Activated naive CD4-positive, alpha-beta T cell treated with anti-CD3 and anti-CD28 coated beads for 36 hours (primary cell): ENCODE measurements around the gene INO80B. TPM values are rescaled to one million over a fixed set of nuclear protein-coding genes. Genes with fewer than 3 reads are reported as not detected.

ENCODE experiments used
- CTCF ChIA-PET: fragments of 350-600 bp; sonication (Branson Sonifier 250); formaldehyde crosslinking; loops from one replicate; lab custom pipeline; 2021; ENCODE audit warnings: antibody characterized with exemption; lab: Charles Lee
- DNase-seq: peaks from one replicate; pipeline ENCODE4 v3.0.0-alpha.2; 2020
- H3K27ac Mint-ChIP-seq: one replicate; pipeline ENCODE4 v1.8.0; 2021; ENCODE audit warnings: mild to moderate bottlenecking, mixed read lengths
- H3K27me3 Mint-ChIP-seq: one replicate; pipeline ENCODE4 v1.8.0; 2021; ENCODE audit warnings: low read depth, mixed read lengths
- H3K36me3 Mint-ChIP-seq: one replicate; pipeline ENCODE4 v1.8.0; 2021; ENCODE audit warnings: low read depth, mixed read lengths
- H3K4me1 Mint-ChIP-seq: one replicate; pipeline ENCODE4 v1.8.0; 2021; ENCODE audit warnings: low read depth, mixed read lengths
- H3K4me3 Mint-ChIP-seq: one replicate; pipeline ENCODE4 v1.8.0; 2021; ENCODE audit warnings: mild to moderate bottlenecking, moderate library complexity, mixed read lengths
- H3K9me3 Mint-ChIP-seq: one replicate; pipeline ENCODE4 v1.8.0; 2021; ENCODE audit warnings: mixed read lengths
- intact Hi-C: fragments of 100-400 bp; cut with micrococcal nuclease; formaldehyde crosslinking; loops from one replicate; pipeline ENCODE4 v1.15.1; 2023
- total RNA-seq, 2 experiments: library from RNA; stranded (reverse); gene quantifications; one replicate each; pipeline ENCODE4 v1.2.3, GENCODE V29; 2021

Gene INO80B
- 10 to 100 TPM; 26.5 to 28.3 TPM for total RNA-seq

- Mint-ChIP-seq H3K27ac (peak within 1 kb of the TSS; percentile 99), H3K9me3 (no peaks in the 10 kb centered on the region), H3K27me3 (no peaks in the 10 kb centered on the region), H3K4me3 (peak within 1 kb of the TSS; percentile 92), H3K4me1 (peaks cover 43% of the 10 kb centered on the region), H3K36me3 (peaks cover 8% of the 10 kb centered on the region)
- intact Hi-C loops, result loop anchor here (1.0 to 10.0 kb wide), 15 partner anchors 10 to 1340 kb away; partner anchors contain the start of genes ALMS1, AUP1, C2orf81 and CCT7
- DNase-seq, result peak; percentile 99
- CTCF ChIA-PET, result interaction anchor here (0.6 to 2.7 kb wide), 10 partner anchors 11 to 205 kb away, joined by 3 to 10 read pairs (median 4); partner anchors contain the start of genes CCDC142 and TTC31
Measured at GRCh38 chr2:74454654-74455511, at the start of gene INO80B. Gene INO80B (plus strand): TSS chr2:74455087. CDS start chr2:74455117, 30 bp downstream.

- Mint-ChIP-seq H3K4me3 (no peak overlapping the region), H3K4me1 (no peaks in the 10 kb centered on the region), H3K36me3 (no peaks in the 10 kb centered on the region), H3K27me3 (no peaks in the 10 kb centered on the region), H3K9me3 (no peaks in the 10 kb centered on the region), H3K27ac (no peak overlapping the region)
- no peak for DNase-seq
- intact Hi-C loops, result no loop called here
- CTCF ChIA-PET, result no interaction called here
Measured at GRCh38 chr2:74406035-74406434, 48.9 kb upstream of the INO80B start.

- intact Hi-C loops, result no loop called here
- no peaks in the 10 kb centered on the region for H3K4me1 Mint-ChIP-seq
- H3K27ac Mint-ChIP-seq, result no peak overlapping the region
- H3K27me3 Mint-ChIP-seq, result no peaks in the 10 kb centered on the region
- no peak overlapping the region for H3K4me3 Mint-ChIP-seq
- DNase-seq, result no peak
- H3K9me3 Mint-ChIP-seq, result no peaks in the 10 kb centered on the region
- no peaks in the 10 kb centered on the region for H3K36me3 Mint-ChIP-seq
- CTCF ChIA-PET, result interaction anchor here (1.2 kb wide), 1 partner anchor 18 kb away, joined by 3 read pairs; no protein-coding TSS in a partner anchor
Measured at GRCh38 chr2:74407682-74408081, 47.2 kb upstream of the INO80B start.

GRCh38 chr2:74413001-74413698, 41.7 kb upstream of the INO80B start:
- intact Hi-C loops, result no loop called here
- DNase-seq, result no peak
- Mint-ChIP-seq H3K27ac (no peak overlapping the region), H3K36me3 (no peaks in the 10 kb centered on the region), H3K9me3 (no peaks in the 10 kb centered on the region), H3K4me1 (peaks cover 10% of the 10 kb centered on the region), H3K27me3 (no peaks in the 10 kb centered on the region), H3K4me3 (no peak overlapping the region)
- CTCF ChIA-PET, result interaction anchor here (1.3 to 2.7 kb wide), 2 partner anchors 9 to 22 kb away, joined by 3 to 12 read pairs; no protein-coding TSS in a partner anchor

GRCh38 chr2:74414441-74414840, 40.4 kb upstream of the INO80B start:
- peak overlapping the region; percentile 72 for H3K4me3 Mint-ChIP-seq
- intact Hi-C loops, result no loop called here

GRCh38 chr2:74414881-74415761, 39.8 kb upstream of the INO80B start:
- CTCF ChIA-PET, result interaction anchor here (0.6 to 2.7 kb wide), 4 partner anchors 15 to 267 kb away, joined by 3 to 12 read pairs (median 3); no protein-coding TSS in a partner anchor

More at GRCh38 chr2:74414441-74414840, 40.4 kb upstream of the INO80B start:
- Mint-ChIP-seq H3K27me3 (no peaks in the 10 kb centered on the region), H3K27ac (no peak overlapping the region), H3K4me1 (peaks cover 10% of the 10 kb centered on the region), H3K36me3 (no peaks in the 10 kb centered on the region), H3K9me3 (no peaks in the 10 kb centered on the region)
- no peak for DNase-seq
- CTCF ChIA-PET, result interaction anchor here (0.6 to 2.7 kb wide), 2 partner anchors 23 to 266 kb away, joined by 3 to 12 read pairs; no protein-coding TSS in a partner anchor

GRCh38 chr2:74415762-74416395, 39.0 kb upstream of the INO80B start:
- no peaks in the 10 kb centered on the region for H3K9me3 Mint-ChIP-seq
- no peaks in the 10 kb centered on the region for H3K36me3 Mint-ChIP-seq
- no peak for DNase-seq
- H3K27ac Mint-ChIP-seq, result peak overlapping the region; percentile 37
- intact Hi-C loops, result no loop called here
- peaks cover 18% of the 10 kb centered on the region for H3K4me1 Mint-ChIP-seq
- H3K4me3 Mint-ChIP-seq, result peak overlapping the region; percentile 72
- CTCF ChIA-PET, result interaction anchor here (0.8 to 1.2 kb wide), 2 partner anchors 16 to 20 kb away, joined by 3 read pairs; no protein-coding TSS in a partner anchor
- H3K27me3 Mint-ChIP-seq, result no peaks in the 10 kb centered on the region

More at GRCh38 chr2:74414881-74415761, 39.8 kb upstream of the INO80B start:
- DNase-seq, result peak; percentile 38
- Mint-ChIP-seq H3K27ac (no peak overlapping the region), H3K4me3 (peak overlapping the region; percentile 72), H3K36me3 (no peaks in the 10 kb centered on the region), H3K9me3 (no peaks in the 10 kb centered on the region), H3K4me1 (peaks cover 14% of the 10 kb centered on the region), H3K27me3 (no peaks in the 10 kb centered on the region)
- intact Hi-C loops, result no loop called here

- H3K27ac Mint-ChIP-seq, result no peak overlapping the region
- CTCF ChIA-PET, result no interaction called here
- peaks cover 23% of the 10 kb centered on the region for H3K4me1 Mint-ChIP-seq
- intact Hi-C loops, result no loop called here
- no peak overlapping the region for H3K4me3 Mint-ChIP-seq
- no peaks in the 10 kb centered on the region for H3K36me3 Mint-ChIP-seq
- no peaks in the 10 kb centered on the region for H3K27me3 Mint-ChIP-seq
- peak; percentile 23 for DNase-seq
- no peaks in the 10 kb centered on the region for H3K9me3 Mint-ChIP-seq
Measured at GRCh38 chr2:74416778-74417177, 38.1 kb upstream of the INO80B start.

GRCh38 chr2:74417197-74417596, 37.7 kb upstream of the INO80B start:
- Mint-ChIP-seq H3K27me3 (no peaks in the 10 kb centered on the region), H3K9me3 (no peaks in the 10 kb centered on the region), H3K4me1 (peaks cover 26% of the 10 kb centered on the region), H3K4me3 (no peak overlapping the region), H3K36me3 (no peaks in the 10 kb centered on the region), H3K27ac (no peak overlapping the region)
- CTCF ChIA-PET, result no interaction called here
- no peak for DNase-seq
- intact Hi-C loops, result no loop called here

- Mint-ChIP-seq H3K4me1 (peaks cover 30% of the 10 kb centered on the region), H3K27ac (no peak overlapping the region), H3K9me3 (no peaks in the 10 kb centered on the region), H3K27me3 (no peaks in the 10 kb centered on the region), H3K36me3 (no peaks in the 10 kb centered on the region), H3K4me3 (no peak overlapping the region)
- intact Hi-C loops, result no loop called here
- DNase-seq, result no peak
- CTCF ChIA-PET, result no interaction called here
Measured at GRCh38 chr2:74417763-74418162, 37.1 kb upstream of the INO80B start.

GRCh38 chr2:74418312-74418711, 36.6 kb upstream of the INO80B start:
- intact Hi-C loops, result no loop called here
- no peak for DNase-seq
- Mint-ChIP-seq H3K4me1 (peaks cover 32% of the 10 kb centered on the region), H3K36me3 (no peaks in the 10 kb centered on the region), H3K27me3 (no peaks in the 10 kb centered on the region), H3K9me3 (no peaks in the 10 kb centered on the region), H3K27ac (no peak overlapping the region), H3K4me3 (no peak overlapping the region)
- CTCF ChIA-PET, result no interaction called here
